Stimulated activated CD8-positive, alpha-beta memory T cell treated with anti-CD3 and anti-CD28 coated beads, Interleukin-15, amount 100 ng/mL, for 4 hours (primary cell): ENCODE data around the gene ANXA11.

Source experiments
- DNase-seq, 2 donors: peaks; one replicate each; pipeline ENCODE4 v3.0.0-alpha.2; 2020; ENCODE audit warnings: low read depth in 2 of 2

ANXA11 gene

GRCh38 chr10:80104066-80104926 lies 101.0 kb downstream of the ANXA11 start:
- DNase-seq = no peak
